ENCODE results near the gene NR2E3.
"Not testable (repeated sequence)": the region's sequence is repeated elsewhere in the genome, so short reads cannot be mapped to it uniquely, and the experiment has no call there.

GRCh38 chr15:71858232-71858631, 47.9 kb downstream of the NR2E3 start:
- TF ChIP-seq POLR2A, CTCF (IDR thresholded peaks at IDR 0.05): not testable (repeated sequence)

Data from heart left ventricle (tissue), 13 donors.